NCI-H345 (cell line): Measurements from ENCODE around the gene WWOX.

Experiments
- DNase-seq: peaks from one replicate; lab custom pipeline; 2025; lab: John Stamatoyannopoulos, UW

The WWOX gene

GRCh38 chr16:78362524-78363135, 263.2 kb downstream of the WWOX start:
- no peak for DNase-seq

GRCh38 chr16:78363843-78364555, 264.5 kb downstream of the WWOX start:
- DNase-seq: no peak

GRCh38 chr16:78364556-78364880, 265.1 kb downstream of the WWOX start:
- DNase-seq: no peak

DNA sequence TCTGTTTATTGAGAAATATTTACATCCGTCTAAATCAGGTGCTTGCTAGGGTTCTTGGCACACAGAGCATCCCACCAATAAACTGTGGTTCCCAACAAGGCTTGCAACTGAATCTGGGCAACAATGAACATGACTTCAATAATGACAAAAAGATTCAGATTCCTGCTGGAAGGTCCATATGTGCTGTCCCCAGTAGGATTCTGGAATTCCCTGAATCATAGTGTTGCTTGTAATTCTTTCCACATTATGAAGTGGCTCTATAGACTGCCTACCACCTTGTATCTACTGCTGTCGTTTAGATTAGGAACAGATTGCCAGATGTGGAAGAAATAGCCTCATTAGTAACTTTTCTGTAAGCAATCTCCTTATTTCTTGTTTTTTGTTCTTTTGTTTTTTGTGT, 265.9 kb downstream of the WWOX start:
- no peak for DNase-seq

DNA sequence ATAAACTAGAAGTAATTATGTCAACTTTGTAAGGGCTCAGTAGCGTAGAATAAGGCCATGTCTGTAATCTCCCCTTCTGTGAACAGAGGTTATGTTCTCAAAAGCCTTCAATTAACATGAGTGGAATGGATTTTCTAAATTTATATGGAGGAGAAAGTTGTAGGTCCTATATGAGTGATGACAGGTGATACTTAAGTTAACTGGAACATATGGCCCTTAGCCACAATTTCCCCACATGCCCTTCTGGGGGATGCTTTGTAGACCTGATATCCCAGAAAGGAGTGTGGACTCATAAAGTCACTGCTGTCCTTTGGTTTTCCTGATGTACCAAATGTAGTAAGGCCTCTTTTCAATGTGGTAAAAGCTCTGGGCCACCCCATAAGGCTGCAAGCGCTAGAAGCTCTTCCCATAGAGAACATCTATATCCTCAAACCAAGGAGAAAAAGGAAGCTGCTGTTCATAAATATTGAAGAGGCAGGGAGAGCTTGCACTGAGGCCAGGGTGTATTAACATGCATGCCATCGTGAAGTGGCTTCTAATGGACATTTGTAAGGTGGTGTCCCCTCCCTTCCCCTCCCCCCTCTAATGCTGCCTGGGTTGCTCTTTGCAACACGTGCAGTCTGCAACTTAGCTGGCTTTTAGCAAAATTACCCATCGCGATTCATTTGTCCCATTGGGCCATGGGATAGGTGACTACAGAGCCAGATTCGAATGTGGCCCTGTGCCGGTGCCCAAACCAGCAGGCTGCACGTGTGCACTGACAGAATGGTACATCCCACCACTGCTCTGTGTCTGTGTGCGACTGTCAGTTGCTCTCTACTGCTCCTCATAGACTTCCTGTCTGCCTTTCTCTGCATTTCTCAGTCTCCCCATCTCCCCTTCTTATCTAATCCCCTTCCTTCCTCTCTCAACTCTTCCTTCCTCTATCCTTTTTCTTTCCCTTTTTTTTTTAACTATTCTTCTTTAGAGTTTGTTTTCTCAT, 269.0 kb downstream of the WWOX start:
- no peak for DNase-seq

GRCh38 chr16:78372277-78372676, 272.8 kb downstream of the WWOX start:
- no peak for DNase-seq

DNA sequence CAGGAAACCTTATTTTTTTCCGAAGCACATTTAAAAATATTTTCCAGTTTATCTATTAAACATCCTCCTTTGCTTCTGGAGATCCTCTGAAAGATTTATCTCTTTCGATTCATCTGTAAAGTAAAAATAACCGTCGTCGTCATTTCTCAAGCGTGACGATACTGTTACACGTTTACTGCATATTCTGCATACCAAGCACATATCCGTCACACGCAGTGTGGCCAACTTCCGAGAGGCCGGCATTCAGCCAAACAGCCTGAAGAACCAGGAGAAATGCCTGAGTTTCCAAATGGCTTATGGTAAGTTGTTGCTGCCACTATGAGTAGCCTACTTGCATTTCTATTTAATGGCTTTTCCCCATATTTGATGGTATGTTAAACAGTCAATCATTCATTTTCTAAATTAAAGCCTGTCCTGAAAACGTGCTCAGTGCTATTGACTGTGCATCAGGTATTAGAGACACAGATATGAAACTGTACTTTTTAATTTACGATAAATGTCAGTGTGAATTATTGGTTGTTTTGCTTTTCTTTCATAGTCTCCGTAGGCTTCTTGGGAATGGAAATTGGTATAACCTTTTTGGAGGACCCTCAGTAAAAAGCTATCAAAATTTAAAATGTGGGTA, 275.7 kb downstream of the WWOX start:
- no peak for DNase-seq

DNA sequence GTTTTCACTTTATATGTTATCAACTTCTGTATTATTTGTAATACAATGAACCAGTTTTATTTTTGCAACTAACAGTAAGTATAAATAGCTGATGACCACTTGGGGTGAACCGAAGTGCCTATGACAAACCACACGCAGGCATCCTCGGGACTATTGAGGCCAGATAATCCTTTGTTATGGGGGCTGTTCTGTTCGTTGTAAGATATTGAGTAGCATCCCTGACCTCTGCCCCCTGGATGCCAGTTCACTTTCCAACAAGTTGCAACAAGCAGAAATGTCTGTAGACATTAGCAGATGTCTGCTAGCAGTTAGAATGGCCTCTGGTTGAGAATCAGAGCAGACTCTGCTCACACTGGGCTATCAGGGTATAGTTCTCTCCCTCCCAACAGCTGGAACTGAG, 277.0 kb downstream of the WWOX start:
- no peak for DNase-seq

GRCh38 chr16:78377312-78377711, 277.9 kb downstream of the WWOX start:
- no peak for DNase-seq

DNA sequence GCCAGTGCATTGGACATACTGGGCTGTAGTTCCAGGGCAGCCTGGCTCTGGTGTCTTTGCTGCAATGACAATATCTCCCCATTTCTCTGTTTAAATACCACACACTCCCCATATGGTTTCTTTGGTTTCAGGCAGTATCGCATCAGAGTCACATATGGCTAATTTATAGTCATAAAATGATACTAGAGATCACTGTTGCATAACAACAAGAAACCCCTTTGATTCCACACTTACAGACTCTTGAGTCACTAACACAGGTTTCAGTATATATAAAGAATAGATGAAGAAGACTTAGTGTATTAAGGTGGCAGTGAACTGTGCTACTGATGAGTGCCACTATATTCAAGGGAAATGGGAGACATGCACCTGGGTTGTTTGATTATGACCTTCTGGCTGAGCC, 281.6 kb downstream of the WWOX start:
- DNase-seq: no peak

- no peak for DNase-seq
These were observed 283.7 kb downstream of the WWOX start for GRCh38 chr16:78383118-78383517.

GRCh38 chr16:78385086-78385805, 285.8 kb downstream of the WWOX start:
- DNase-seq: no peak

GRCh38 chr16:78386557-78387324, 287.3 kb downstream of the WWOX start:
- no peak for DNase-seq

- no peak for DNase-seq
These were observed 289.6 kb downstream of the WWOX start for GRCh38 chr16:78389009-78389498.

DNA sequence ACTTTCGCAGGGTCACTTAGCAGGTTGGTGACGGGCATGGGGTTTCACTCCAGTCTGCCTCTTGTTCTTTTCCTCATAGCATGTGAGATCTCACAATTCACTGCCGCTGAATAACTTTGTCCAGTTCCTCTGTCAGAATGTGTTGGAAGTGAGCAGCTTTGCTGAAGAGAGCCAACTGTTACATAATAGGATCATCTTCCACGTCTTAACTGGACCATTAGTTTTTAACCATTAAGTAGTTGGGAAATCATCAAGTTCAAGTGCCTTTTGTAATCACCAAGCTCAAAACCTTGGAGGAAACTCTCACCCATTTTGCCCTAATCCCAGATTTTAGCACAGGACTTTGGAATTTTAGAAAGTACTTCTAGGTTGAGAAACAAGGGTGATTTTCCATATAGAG, 290.6 kb downstream of the WWOX start:
- no peak for DNase-seq

- DNase-seq: no peak
These were observed 291.3 kb downstream of the WWOX start for GRCh38 chr16:78390508-78391324.

DNA sequence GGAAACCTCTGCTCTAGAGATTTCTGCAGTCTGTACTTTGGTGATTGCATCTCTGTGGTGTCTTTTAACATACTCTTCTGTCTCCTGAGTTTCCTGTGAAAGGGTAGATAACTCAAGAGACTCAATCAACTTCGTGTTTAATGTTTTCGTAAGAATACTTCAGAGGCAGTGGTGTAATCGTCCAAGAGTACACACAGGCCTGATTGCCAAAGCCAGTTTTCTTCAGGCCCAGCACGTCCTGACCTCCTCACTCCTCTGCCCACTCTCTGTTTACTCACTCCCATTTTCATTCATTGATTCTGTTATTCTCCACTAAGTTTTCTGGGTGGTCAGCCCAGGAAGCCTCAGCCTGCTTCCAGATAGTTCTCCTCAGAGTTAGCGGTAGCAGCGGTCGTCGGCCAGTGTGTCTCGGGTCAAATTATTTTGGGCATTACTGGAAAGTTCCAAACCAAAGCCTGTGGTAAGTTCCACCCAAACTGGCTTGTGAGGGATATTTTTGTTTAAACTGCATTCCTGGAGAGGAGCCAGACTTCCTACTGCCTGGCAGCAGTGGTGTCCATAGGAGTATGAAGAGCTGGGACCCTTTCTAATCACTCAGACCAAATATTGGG, 293.2 kb downstream of the WWOX start:
- DNase-seq: no peak

DNA sequence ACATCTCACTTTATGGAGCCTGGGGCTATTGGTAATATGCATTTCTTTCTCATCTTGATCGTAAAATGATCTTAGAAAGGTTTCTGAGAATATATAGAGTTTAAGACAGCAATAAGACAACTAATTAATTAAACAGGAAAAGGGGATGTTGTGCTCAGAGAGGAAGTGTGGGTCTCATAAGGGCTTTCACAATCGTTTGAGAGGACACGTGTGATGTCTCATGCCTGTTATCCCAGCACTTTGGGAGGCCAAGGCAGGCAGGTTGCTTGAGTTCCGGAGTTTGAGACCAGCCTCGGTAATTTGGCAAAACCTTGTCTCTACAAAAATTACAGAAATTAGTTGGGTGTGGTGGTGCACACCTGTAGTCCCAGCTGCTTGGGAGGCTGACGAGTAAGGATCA, 295.6 kb downstream of the WWOX start:
- no peak for DNase-seq

GRCh38 chr16:78396046-78396445, 296.6 kb downstream of the WWOX start:
- no peak for DNase-seq

GRCh38 chr16:78396673-78397072, 297.2 kb downstream of the WWOX start:
- peak; percentile 27 for DNase-seq
